Esophagus muscularis mucosa (tissue), 4 donors: ENCODE measurements around the gene ACER1. TPM values are rescaled to one million over a fixed set of nuclear protein-coding genes. Genes with fewer than 3 reads are reported as not detected.

ENCODE experiments used
- DNase-seq: peaks from one replicate; pipeline ENCODE4 v3.0.0-alpha.2; 2017; ENCODE audit errors: extremely low spot score
- H3K27ac ChIP-seq, 4 donors: fragments of 200-600 bp; sonication (generic); replicated peaks in 1 of 4; 1 replicate in 3 of 4; 2 replicates in 1 of 4; pipeline ENCODE4 v1.5.1; 2016 to 2019; ENCODE audit warnings: mild to moderate bottlenecking in 1 of 4
- H3K27me3 ChIP-seq, 4 donors: fragments of 200-600 bp; sonication (generic); one replicate each; pipeline versions ENCODE4 v1.5.1 to v1.6.0; 2016 to 2019
- H3K36me3 ChIP-seq, 4 donors: fragments of 200-600 bp; sonication (generic); one replicate each; pipeline ENCODE4 v1.5.1; 2016 to 2019
- H3K4me1 ChIP-seq, 4 donors: fragments of 200-600 bp; sonication (generic); one replicate each; pipeline ENCODE4 v1.5.1; 2016 to 2019
- H3K4me3 ChIP-seq, 4 donors: fragments of 200-600 bp; sonication (generic); 1 replicate in 2 of 4; 2 replicates in 2 of 4; pipeline ENCODE4 v1.5.1; 2016 to 2019; ENCODE audit warnings: mild to moderate bottlenecking in 4 of 4, moderate library complexity in 1 of 4
- H3K9me3 ChIP-seq, 4 donors: fragments of 200-600 bp; sonication (generic); 1 replicate in 3 of 4; 2 replicates in 1 of 4; pipeline ENCODE4 v1.5.1; 2016 to 2019
- CTCF ChIP-seq, 3 experiments: fragments of 200-600 bp in 2 of 3; fragments of 450-650 bp in 1 of 3; sonication (generic) in 2 of 3; IDR thresholded peaks; one replicate each; pipeline ENCODE4 v1.5.1; 2017 to 2019; ENCODE audit warnings: antibody characterized with exemption in 3 of 3, mild to moderate bottlenecking in 2 of 3, moderate library complexity in 1 of 3
- EP300 ChIP-seq: sonication (generic); formaldehyde crosslinking; IDR thresholded peaks from one replicate; pipeline ENCODE4 v1.6.1; 2017; ENCODE audit warnings: antibody characterized with exemption
- POLR2A ChIP-seq: fragments of 450-650 bp; IDR thresholded peaks from one replicate; pipeline ENCODE4 v1.6.1; 2017; ENCODE audit warnings: antibody characterized with exemption, moderate library complexity, mild to moderate bottlenecking, low read depth
- POLR2AphosphoS5 ChIP-seq, 2 donors: sonication (generic); formaldehyde crosslinking; IDR thresholded peaks; one replicate each; pipeline ENCODE4 v1.6.1; 2017; ENCODE audit warnings: antibody characterized with exemption in 2 of 2
- WGBS: methylation state at CpG from one replicate; pipeline ENCODE4 v1.1.5; 2018; 5-methylcytosine and 5-hydroxymethylcytosine counted together
- intact Hi-C: fragments of 100-400 bp; cut with DNase I; formaldehyde crosslinking; loops from one replicate; pipeline ENCODE4 v1.15.1; 2023
- total RNA-seq, 4 donors: library from RNA; depleted of rRNA; stranded (reverse); fragments of >200 nt; gene quantifications; one replicate each; pipeline versions ENCODE4 v1.1.0 to v1.2.1, GENCODE V29; 2016

The ACER1 gene
- total RNA-seq, 4 donors from 2014 or later, result not detected

- H3K4me1 ChIP-seq, result peaks cover 85 to 94% (median 93%) of the 10 kb centered on the region in 4 donors
- peaks cover 1 to 13% (median 2%) of the 10 kb centered on the region in 4 donors for H3K36me3 ChIP-seq
- intact Hi-C loops, result loop anchor here (10.0 kb wide), 1 partner anchor 230 kb away; no protein-coding TSS in a partner anchor
- TF ChIP-seq CTCF (IDR thresholded peaks at IDR 0.05) (no peak), POLR2A (no peak), EP300 (no peak), POLR2AphosphoS5 (IDR thresholded peaks at IDR 0.05) (no peak)
- H3K4me3 ChIP-seq, result no peak overlapping the region
- 81% methylated on average over 15 of the region's 18 CpGs for whole genome bisulfite sequencing
- no peaks in the 10 kb centered on the region for H3K9me3 ChIP-seq
- no peak for DNase-seq
- H3K27me3 ChIP-seq, result no peaks in the 10 kb centered on the region
- H3K27ac ChIP-seq, result peak overlapping the region; percentile 85 to 93 (median 89)
These were observed 58.2 kb downstream of the ACER1 start for GRCh38 chr19:6275170-6275744.

DNA sequence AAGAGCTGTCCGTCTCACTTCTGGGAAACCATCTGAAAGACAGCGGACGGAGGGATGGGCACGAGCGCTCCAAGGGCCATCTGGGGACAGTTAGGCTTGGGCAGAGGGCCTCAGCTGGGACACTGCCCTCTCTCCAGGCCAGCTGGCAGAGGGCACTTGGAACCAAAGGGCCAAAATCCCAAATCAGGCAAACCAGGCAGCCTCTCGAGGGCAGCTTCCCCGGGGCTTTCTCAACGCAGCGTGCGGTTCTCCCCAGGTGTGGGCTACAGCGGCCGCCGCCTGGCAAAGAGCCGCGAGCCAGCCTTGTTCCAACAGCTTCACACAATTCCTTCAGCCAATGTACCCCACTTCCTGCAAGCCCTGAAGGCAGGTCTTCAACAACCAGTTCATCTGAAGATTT is 58.7 kb downstream of the ACER1 start:
- intact Hi-C loops, result loop anchor here (10.0 kb wide), 1 partner anchor 230 kb away; no protein-coding TSS in a partner anchor
- 68% methylated on average over 5 of the region's 15 CpGs for WGBS
- DNase-seq, result no peak
- H3K9me3 ChIP-seq, result no peaks in the 10 kb centered on the region
- H3K27me3 ChIP-seq, result no peaks in the 10 kb centered on the region
- peak overlapping the region in 3 of 4 donors; percentile 33 to 46 (median 41) for H3K4me3 ChIP-seq
- TF ChIP-seq POLR2AphosphoS5 (IDR thresholded peaks at IDR 0.05) (no peak), EP300 (no peak), POLR2A (no peak), CTCF (IDR thresholded peaks at IDR 0.05) (no peak)
- peaks cover 6 to 18% (median 7%) of the 10 kb centered on the region in 4 donors for H3K36me3 ChIP-seq
- peak overlapping the region; percentile 85 to 93 (median 89) for H3K27ac ChIP-seq
- H3K4me1 ChIP-seq, result peaks cover 88 to 96% (median 95%) of the 10 kb centered on the region in 4 donors

DNA sequence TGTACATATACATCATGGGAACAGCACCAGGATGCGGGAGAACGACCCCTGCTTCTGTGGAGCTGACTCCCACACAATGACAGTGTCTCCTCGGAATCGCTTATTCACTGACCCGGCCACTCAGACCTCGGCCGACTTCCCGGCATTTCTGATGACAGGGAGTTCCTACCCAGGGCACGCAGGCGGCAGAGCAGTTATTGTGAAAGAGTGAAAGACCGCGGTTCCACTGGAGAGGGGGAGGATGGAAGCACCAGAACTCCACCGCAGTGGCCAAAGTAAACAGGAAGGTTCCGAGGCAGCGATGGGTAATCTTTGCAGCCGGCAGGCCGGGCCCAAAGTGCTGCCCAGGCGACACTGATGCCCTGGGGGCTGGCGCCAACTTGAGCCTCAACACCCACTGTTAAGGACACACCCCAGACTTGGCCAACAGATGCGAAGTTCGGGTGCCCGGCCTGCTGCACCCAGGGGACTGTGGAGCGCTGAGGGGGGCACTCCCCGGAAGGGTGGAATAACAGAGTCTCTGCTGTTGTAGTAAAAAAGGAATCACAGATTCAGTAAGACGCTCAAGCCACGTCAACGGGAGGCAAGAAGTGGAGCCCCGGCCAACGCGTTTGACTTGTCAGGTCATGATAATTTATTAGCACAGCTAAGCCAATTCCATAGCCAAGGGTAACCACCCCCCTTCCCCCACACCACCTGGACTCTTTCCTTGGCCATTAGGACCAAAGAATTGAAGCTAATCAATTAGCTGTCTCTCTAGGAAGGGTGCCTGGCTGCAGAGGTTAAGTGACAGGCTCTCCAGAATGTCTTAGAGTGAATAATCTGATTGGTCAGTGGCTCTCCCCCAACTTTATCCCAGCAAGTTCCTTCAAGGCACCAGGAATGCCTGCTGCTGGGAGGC is 59.5 kb downstream of the ACER1 start:
- H3K27ac ChIP-seq, result peak overlapping the region; percentile 85 to 93 (median 89)
- DNase-seq, result peak; percentile 97
- H3K9me3 ChIP-seq, result no peaks in the 10 kb centered on the region
- H3K27me3 ChIP-seq, result no peaks in the 10 kb centered on the region
- peak overlapping the region; percentile 33 to 46 (median 40) for H3K4me3 ChIP-seq
- 4% methylated on average over 19 of the region's 30 CpGs for WGBS
- peaks cover 92 to 100% (median 97%) of the 10 kb centered on the region in 4 donors for H3K4me1 ChIP-seq
- TF ChIP-seq CTCF (IDR thresholded peaks at IDR 0.05), result peak in 2 of 3 experiments; percentile 13 to 20
- peak; percentile 84 for TF ChIP-seq POLR2AphosphoS5 (IDR thresholded peaks at IDR 0.05)
- TF ChIP-seq POLR2A, result no peak
- TF ChIP-seq EP300, result peak; percentile 64
- H3K36me3 ChIP-seq, result peaks cover 14 to 26% (median 15%) of the 10 kb centered on the region in 4 donors
- intact Hi-C loops, result loop anchor here (10.0 kb wide), 1 partner anchor 229 kb away; no protein-coding TSS in a partner anchor

GRCh38 chr19:6272913-6273600 is 60.4 kb downstream of the ACER1 start:
- Histone ChIP-seq H3K4me1 (peaks cover 83 to 100% (median 94%) of the 10 kb centered on the region in 4 donors), H3K4me3 (peak overlapping the region; percentile 33 to 46 (median 40)), H3K27me3 (no peaks in the 10 kb centered on the region), H3K36me3 (peaks cover 17 to 35% (median 22%) of the 10 kb centered on the region in 4 donors), H3K9me3 (no peaks in the 10 kb centered on the region), H3K27ac (peak overlapping the region; percentile 85 to 93 (median 89))
- TF ChIP-seq CTCF (IDR thresholded peaks at IDR 0.05) (no peak), POLR2A (no peak), POLR2AphosphoS5 (IDR thresholded peaks at IDR 0.05) (no peak), EP300 (no peak)
- intact Hi-C loops, result loop anchor here (10.0 kb wide), 1 partner anchor 228 kb away; no protein-coding TSS in a partner anchor
- 65% methylated on average over 20 of the region's 22 CpGs for WGBS
- DNase-seq, result no peak
